ENCODE data around the gene PRSS8.

PRSS8 gene

GRCh38 chr16:31087481-31087880, 48.0 kb downstream of the PRSS8 start:
- TF ChIP-seq TAF1 (IDR thresholded peaks at IDR 0.05; ENCODE audit: borderline replicate concordance, insufficient read depth, low read length), result no peak
- TF ChIP-seq POLR2AphosphoS5 (IDR thresholded peaks at IDR 0.05; ENCODE audit: low read depth, low read length), result no peak
- no peak for TF ChIP-seq SIN3A (IDR thresholded peaks at IDR 0.05; ENCODE audit: borderline replicate concordance, insufficient read depth, low read length)
- TF ChIP-seq FOXP2 (optimal IDR thresholded peaks at IDR 0.05; ENCODE audit: borderline replicate concordance, extremely low read depth, extremely low read length, insufficient read depth), result no peak
- no peak for TF ChIP-seq REST (IDR thresholded peaks at IDR 0.05; ENCODE audit: insufficient read depth in 1 of 2, low read depth in 2 of 2, low read length in 2 of 2)

DNA sequence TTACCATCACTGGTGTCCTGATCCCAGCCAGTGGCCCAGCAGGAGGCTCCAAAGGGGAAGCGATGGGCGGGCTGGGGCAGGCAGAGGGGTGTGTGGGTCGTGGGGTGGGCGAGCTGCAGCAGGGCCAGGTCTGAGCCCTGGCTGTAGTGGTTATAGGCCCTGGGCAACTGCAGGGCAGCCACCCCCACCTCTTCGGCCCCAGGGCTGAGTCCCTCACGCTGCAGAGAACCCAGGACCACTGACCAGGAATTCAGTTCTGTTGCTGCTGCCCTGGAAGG, 49.0 kb downstream of the PRSS8 start:
- TF ChIP-seq SIN3A (IDR thresholded peaks at IDR 0.05; ENCODE audit: borderline replicate concordance, insufficient read depth, low read length) (no peak), TAF1 (IDR thresholded peaks at IDR 0.05; ENCODE audit: borderline replicate concordance, insufficient read depth, low read length) (no peak), FOXP2 (optimal IDR thresholded peaks at IDR 0.05; ENCODE audit: borderline replicate concordance, extremely low read depth, extremely low read length, insufficient read depth) (no peak), POLR2AphosphoS5 (IDR thresholded peaks at IDR 0.05; ENCODE audit: low read depth, low read length) (no peak), REST (IDR thresholded peaks at IDR 0.05; ENCODE audit: insufficient read depth in 1 of 2, low read depth in 2 of 2, low read length in 2 of 2) (no peak)

DNA sequence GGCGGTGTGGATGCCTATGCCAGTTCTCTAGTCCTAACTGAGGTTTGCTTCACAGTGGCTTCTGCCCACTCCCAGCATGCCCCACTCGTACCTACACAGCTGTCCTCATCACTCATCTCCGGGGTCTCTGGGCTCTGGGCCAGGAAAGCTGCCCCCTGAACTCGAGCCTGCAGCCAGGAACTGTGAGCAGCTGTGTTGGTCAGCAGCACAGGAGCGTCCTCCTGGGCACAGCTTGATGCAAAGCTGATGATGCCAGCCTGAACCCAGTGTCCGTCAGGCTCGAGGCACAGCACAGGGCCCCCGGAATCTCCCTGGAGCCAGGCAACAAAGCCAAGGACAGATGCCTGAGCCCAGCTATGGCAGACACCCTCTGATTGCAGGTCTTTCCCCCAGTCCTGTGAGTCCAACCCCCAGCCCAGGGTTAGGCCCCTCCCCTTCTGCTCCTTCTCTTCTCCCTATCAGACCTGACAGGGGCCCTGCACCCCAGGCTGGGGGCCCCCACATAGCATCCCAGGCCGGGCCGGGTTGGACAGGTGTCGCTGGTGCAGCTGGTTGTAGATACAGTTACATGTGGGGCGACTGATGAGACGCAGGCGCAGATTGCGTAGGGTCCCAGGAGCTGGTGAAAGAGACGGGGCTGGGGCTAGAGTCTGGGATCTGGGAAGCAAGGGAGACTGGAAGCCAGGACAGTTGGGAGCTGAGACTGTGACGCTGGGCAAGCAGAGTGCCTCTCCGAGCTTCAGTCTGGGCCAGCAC, 49.5 kb downstream of the PRSS8 start:
- TF ChIP-seq REST (IDR thresholded peaks at IDR 0.05; ENCODE audit: insufficient read depth in 1 of 2, low read depth in 2 of 2, low read length in 2 of 2), result no peak
- no peak for TF ChIP-seq SIN3A (IDR thresholded peaks at IDR 0.05; ENCODE audit: borderline replicate concordance, insufficient read depth, low read length)
- TF ChIP-seq POLR2AphosphoS5 (IDR thresholded peaks at IDR 0.05; ENCODE audit: low read depth, low read length), result no peak
- TF ChIP-seq FOXP2 (optimal IDR thresholded peaks at IDR 0.05; ENCODE audit: borderline replicate concordance, extremely low read depth, extremely low read length, insufficient read depth), result no peak
- TF ChIP-seq TAF1 (IDR thresholded peaks at IDR 0.05; ENCODE audit: borderline replicate concordance, insufficient read depth, low read length), result no peak

DNA sequence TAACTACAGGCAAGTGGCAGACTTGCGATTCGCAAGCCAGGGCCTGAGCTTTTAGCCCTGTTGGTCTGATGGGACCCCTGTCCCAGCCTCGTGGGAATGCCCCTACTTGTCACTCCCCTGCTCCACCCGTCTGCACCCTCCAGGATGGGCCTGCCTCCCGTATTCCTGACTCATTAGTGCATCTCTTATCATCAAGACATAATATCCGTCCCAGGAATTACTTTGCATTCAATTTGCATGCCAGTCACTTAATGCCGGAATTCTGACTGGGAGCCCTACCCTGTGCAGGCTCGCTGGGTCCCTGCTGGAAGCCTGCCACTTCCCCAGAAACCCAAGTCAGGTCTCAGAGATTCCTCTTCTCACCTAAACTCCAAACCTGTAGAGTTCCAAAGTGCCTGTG, 50.1 kb downstream of the PRSS8 start:
- TF ChIP-seq POLR2AphosphoS5 (IDR thresholded peaks at IDR 0.05; ENCODE audit: low read depth, low read length) (no peak), SIN3A (IDR thresholded peaks at IDR 0.05; ENCODE audit: borderline replicate concordance, insufficient read depth, low read length) (no peak), TAF1 (IDR thresholded peaks at IDR 0.05; ENCODE audit: borderline replicate concordance, insufficient read depth, low read length) (no peak), REST (IDR thresholded peaks at IDR 0.05; ENCODE audit: insufficient read depth in 1 of 2, low read depth in 2 of 2, low read length in 2 of 2) (no peak), FOXP2 (optimal IDR thresholded peaks at IDR 0.05; ENCODE audit: borderline replicate concordance, extremely low read depth, extremely low read length, insufficient read depth) (no peak)

Measured in PFSK-1 (cell line).